GM12892 (cell line): ENCODE results near the gene CAMTA1.

ENCODE experiments used
- DNase-seq: peaks from one replicate; pipeline ENCODE4 v3.0.0; 2011; ENCODE audit not compliant: insufficient read length
- FAIRE-seq: peaks from 2 replicates; lab custom pipeline; 2011; peaks lifted over from hg19 to GRCh38; lab: Jason Lieb, UNC
- POLR2A ChIP-seq: IDR thresholded peaks from 2 replicates; pipeline ENCODE4 v1.6.1; 2011; ENCODE audit warnings: low read depth, low read length, control low read depth
- POLR2AphosphoS5 ChIP-seq: IDR thresholded peaks from 2 replicates; pipeline ENCODE4 v1.6.1; 2011; ENCODE audit warnings: low read depth, low read length, control low read depth
- TAF1 ChIP-seq: IDR thresholded peaks from 2 replicates; pipeline ENCODE4 v1.6.1; 2011; ENCODE audit warnings: low read depth, mild to moderate bottlenecking, control low read depth, low read length, borderline replicate concordance

CAMTA1 gene

DNA sequence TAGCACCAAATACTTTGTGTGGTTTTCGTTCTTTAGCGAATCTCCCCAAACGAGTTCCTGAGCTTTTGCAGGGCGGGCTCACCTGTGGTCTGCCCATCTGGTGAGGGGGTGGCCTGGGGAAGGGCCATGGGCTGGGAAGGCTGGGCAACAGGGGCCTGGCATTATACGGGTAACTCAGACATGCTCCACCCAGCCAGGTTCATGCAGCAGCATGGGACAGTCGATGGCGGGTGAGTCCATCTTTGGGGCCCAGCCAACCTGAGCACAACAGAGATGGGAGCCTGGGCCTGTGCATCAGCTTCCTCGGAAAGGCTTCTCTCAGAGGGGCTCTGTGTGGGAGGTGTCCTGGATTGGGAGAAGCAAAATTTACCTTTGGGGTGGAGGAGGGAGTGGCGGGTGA is 302.6 kb downstream of the CAMTA1 start:
- DNase-seq (no peak), FAIRE-seq (no peak)
- TF ChIP-seq POLR2AphosphoS5 = no peak
- no peak for TF ChIP-seq POLR2A
- TF ChIP-seq TAF1 = no peak

DNA sequence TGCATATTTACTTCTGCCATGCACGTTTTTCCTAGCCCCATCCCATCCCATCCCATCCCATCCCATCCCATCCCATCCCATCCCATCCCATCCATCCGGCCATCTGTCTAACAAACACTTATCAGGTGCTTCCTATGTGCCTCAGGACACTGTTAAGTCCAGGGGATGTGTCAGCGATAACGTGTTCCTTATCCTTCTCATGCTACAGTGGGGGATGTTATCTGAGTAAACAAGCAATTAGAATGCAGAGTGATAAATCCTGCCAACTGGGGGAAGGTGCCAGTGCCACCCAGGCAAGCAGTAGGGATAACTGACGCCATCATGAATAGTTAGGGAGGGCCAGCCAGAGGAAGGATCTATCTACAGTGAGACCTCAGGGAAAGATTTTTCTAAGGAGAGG is 304.2 kb downstream of the CAMTA1 start:
- no peak for DNase-seq
- FAIRE-seq = no peak
- TF ChIP-seq TAF1 = no peak

DNA sequence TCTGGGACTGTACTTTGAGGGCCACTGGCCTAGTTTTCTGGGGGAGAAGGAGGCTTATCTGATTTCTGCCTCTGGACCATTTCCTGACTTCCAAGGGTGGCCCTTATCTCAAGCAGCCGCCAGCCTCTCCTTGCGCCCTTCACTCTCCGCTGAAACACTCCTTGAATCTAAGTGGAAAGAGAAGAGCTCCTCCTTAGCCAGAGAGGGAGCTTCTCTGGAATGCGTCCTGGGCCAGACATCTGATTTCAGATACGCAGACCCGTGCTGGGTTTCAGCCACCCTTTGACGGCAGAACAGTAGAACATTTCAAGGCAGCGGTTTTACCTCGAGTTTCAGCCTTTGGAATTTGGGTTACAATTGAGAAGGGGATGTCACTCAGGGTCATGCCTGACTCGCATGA is 308.0 kb downstream of the CAMTA1 start:
- no peak for FAIRE-seq
- TF ChIP-seq POLR2A (no peak), POLR2AphosphoS5 (no peak), TAF1 (no peak)
- DNase-seq = no peak

- DNase-seq = no peak
These were observed 308.8 kb downstream of the CAMTA1 start for GRCh38 chr1:7094086-7094485.

DNA sequence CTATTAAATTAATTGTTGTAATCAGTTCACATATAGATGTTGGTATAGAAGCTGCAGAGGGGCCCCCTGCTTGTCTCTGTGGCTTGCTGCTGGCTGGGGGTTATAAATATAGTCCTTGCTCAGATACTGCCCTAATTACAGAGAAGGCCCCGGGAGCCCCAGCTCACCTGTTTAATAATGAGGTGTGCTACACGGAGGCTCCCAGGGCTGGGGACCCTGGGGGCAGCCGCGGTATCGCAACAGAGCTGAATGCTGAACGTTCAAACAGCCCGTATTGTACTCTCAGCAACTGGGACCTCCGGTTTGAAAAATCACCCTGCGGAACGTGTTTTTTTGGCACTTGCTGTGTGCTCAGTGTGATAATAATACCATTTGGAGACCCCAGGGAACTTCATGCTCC is 309.3 kb downstream of the CAMTA1 start:
- DNase-seq = no peak
- FAIRE-seq = no peak
- TF ChIP-seq TAF1 = no peak
- no peak for TF ChIP-seq POLR2A
- TF ChIP-seq POLR2AphosphoS5 = no peak

More at GRCh38 chr1:7094086-7094485, 308.8 kb downstream of the CAMTA1 start:
- no peak for FAIRE-seq
- TF ChIP-seq TAF1 = no peak
- no peak for TF ChIP-seq POLR2A
- no peak for TF ChIP-seq POLR2AphosphoS5

GRCh38 chr1:7095343-7095964 is 310.2 kb downstream of the CAMTA1 start:
- FAIRE-seq (no peak), DNase-seq (no peak)
- no peak for TF ChIP-seq POLR2A
- TF ChIP-seq TAF1 = no peak
- no peak for TF ChIP-seq POLR2AphosphoS5

DNA sequence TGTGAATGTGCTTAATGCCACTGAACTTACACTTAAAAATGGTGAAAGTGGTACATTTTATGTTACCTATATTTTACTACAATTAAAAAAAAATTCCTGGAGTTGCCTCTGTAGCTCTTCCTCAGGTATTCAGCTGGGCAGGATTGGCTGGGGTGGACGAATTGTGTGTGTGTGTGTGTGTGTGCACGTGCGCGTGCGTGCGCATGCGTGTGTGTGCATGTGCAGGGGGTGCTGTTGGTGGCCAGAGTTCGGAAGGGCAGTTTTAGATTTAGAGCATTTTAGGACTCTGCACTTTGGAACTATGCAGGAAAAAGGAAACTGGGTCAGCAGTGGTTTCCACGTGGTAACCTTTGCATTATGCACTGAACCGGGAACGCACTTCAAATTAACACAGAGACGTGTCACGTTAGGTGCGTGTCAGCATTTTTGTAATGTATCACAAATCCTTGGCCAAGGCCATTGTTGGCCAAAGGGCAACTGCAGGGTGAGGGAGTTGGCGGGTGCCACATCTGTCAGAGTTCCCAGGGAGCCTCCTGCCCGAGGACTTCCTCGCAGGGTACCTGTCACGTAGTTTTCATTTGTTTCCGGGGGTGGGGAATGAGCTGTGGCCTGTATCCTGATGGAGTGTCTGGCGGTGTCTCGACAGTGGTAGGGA is 312.8 kb downstream of the CAMTA1 start:
- DNase-seq = no peak
- no peak for FAIRE-seq
- TF ChIP-seq TAF1 = no peak
- TF ChIP-seq POLR2AphosphoS5 = no peak
- TF ChIP-seq POLR2A = no peak

DNA sequence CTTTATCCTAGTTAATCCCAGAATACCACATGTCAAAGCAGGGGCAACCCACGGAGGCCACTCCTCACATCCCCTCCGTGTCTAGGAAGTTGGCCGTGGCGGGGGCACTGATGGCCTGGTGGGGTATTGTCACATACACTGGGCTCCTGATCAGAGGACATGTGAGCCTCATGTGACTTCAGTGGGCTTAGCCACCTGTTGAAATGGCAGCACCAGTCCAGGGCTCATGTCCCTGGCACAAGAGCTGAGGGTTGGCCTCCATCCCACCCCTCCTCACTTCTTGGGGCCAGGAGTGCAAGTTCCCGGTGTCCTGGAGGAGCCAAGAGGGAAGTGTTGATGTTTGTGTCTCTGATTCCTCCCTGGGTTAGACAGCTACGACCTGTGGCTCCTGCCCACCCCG is 313.4 kb downstream of the CAMTA1 start:
- DNase-seq = no peak
- TF ChIP-seq TAF1 (no peak), POLR2AphosphoS5 (no peak), POLR2A (no peak)
- FAIRE-seq = no peak

- DNase-seq = no peak
- TF ChIP-seq POLR2AphosphoS5 = no peak
- TF ChIP-seq TAF1 = no peak
- no peak for TF ChIP-seq POLR2A
- FAIRE-seq = no peak
These were observed 315.2 kb downstream of the CAMTA1 start for GRCh38 chr1:7100479-7100878.

DNA sequence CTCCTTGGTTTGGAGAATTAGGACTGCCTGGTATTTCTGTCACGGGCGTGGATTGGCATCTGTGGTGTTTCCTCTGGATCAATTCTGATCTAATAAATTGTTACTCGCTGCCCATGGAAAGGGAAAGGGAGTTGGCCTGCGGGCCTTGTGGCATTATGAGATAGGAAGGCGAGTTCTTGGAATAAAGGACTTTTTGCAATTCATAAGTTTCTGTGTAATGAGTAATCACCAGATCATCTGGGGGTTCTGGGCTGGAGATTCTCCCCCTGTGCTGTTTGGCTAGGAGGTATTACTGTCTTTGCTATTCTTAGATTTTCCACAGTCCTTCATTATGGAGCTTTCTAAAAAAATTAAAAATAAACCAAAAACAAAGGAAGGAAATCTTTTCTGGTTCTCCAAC is 315.9 kb downstream of the CAMTA1 start:
- TF ChIP-seq POLR2AphosphoS5 (no peak), TAF1 (no peak), POLR2A (no peak)
- no peak for DNase-seq
- FAIRE-seq = no peak

- no peak for FAIRE-seq
- no peak for DNase-seq
- TF ChIP-seq TAF1 (no peak), POLR2AphosphoS5 (no peak), POLR2A (no peak)
These were observed 318.1 kb downstream of the CAMTA1 start for GRCh38 chr1:7103361-7103782.

- no peak for TF ChIP-seq TAF1
- no peak for TF ChIP-seq POLR2A
- TF ChIP-seq POLR2AphosphoS5 = no peak
- FAIRE-seq = no peak
These were observed 318.6 kb downstream of the CAMTA1 start for GRCh38 chr1:7103874-7104273.

More at GRCh38 chr1:7103874-7104273, 318.6 kb downstream of the CAMTA1 start:
- no peak for DNase-seq
